Activated CD8-positive, alpha-beta memory T cell treated with anti-CD3 and anti-CD28 coated beads, Interleukin-2, amount 50 U/mL, for 48 hours (primary cell): ENCODE measurements around the gene G3BP2.
A peak's percentile ranks its signal among the peaks of the same experiment; 100 is the strongest.
"Not testable (repeated sequence)": the region's sequence is repeated elsewhere in the genome, so short reads cannot be mapped to it uniquely, and the experiment has no call there.

Experiments used
- DNase-seq: peaks from one replicate; pipeline ENCODE4 v3.0.0-alpha.2; 2020

The G3BP2 gene

GRCh38 chr4:75683482-75684155 lies 10.4 kb upstream of the G3BP2 start:
- DNase-seq: no peak

GRCh38 chr4:75679876-75680575 lies 6.8 kb upstream of the G3BP2 start:
- DNase-seq: no peak

- DNase-seq: no peak
These were observed 5.8 kb upstream of the G3BP2 start for GRCh38 chr4:75678965-75679364.

- no peak for DNase-seq
These were observed 5.3 kb upstream of the G3BP2 start for GRCh38 chr4:75678473-75678872.

- no peak for DNase-seq
These were observed 1.9 kb upstream of the G3BP2 start for GRCh38 chr4:75675004-75675531.

- DNase-seq: no peak
These were observed 733 bp upstream of the G3BP2 start for GRCh38 chr4:75673959-75674328.

GRCh38 chr4:75672461-75673026 lies 667 bp downstream of the G3BP2 start:
- peak; percentile 90 for DNase-seq

- no peak for DNase-seq
These were observed 1.3 kb downstream of the G3BP2 start for GRCh38 chr4:75671802-75672421.

- DNase-seq: no peak
These were observed 4.6 kb downstream of the G3BP2 start for GRCh38 chr4:75668596-75668995.

GRCh38 chr4:75667636-75668035 lies 5.6 kb downstream of the G3BP2 start:
- not testable (repeated sequence) for DNase-seq

- no peak for DNase-seq
These were observed 6.9 kb downstream of the G3BP2 start for GRCh38 chr4:75666299-75666698.

- not testable (repeated sequence) for DNase-seq
These were observed 8.6 kb downstream of the G3BP2 start for GRCh38 chr4:75664604-75665003.

GRCh38 chr4:75662626-75663025 lies 10.6 kb downstream of the G3BP2 start:
- no peak for DNase-seq

- no peak for DNase-seq
These were observed 12.7 kb downstream of the G3BP2 start for GRCh38 chr4:75660491-75660890.

- no peak for DNase-seq
These were observed 13.6 kb downstream of the G3BP2 start for GRCh38 chr4:75659512-75660031.

GRCh38 chr4:75658876-75659275 lies 14.3 kb downstream of the G3BP2 start:
- no peak for DNase-seq

GRCh38 chr4:75655562-75655961 lies 17.6 kb downstream of the G3BP2 start:
- DNase-seq: no peak

- no peak for DNase-seq
These were observed 18.3 kb downstream of the G3BP2 start for GRCh38 chr4:75654905-75655304.

- no peak for DNase-seq
These were observed 19.2 kb downstream of the G3BP2 start for GRCh38 chr4:75653845-75654503.

GRCh38 chr4:75644095-75644494 lies 29.1 kb downstream of the G3BP2 start:
- no peak for DNase-seq

- no peak for DNase-seq
These were observed 29.6 kb downstream of the G3BP2 start for GRCh38 chr4:75643651-75644050.

- DNase-seq: no peak
These were observed 34.0 kb downstream of the G3BP2 start for GRCh38 chr4:75639124-75639695.

GRCh38 chr4:75637827-75638226 lies 35.4 kb downstream of the G3BP2 start:
- DNase-seq: no peak
